GM12878 (cell line): ENCODE measurements around the gene HYPK. TPM values are rescaled to one million over a fixed set of nuclear protein-coding genes. Genes with fewer than 3 reads are reported as not detected.

Experiments
- ATF7 ChIP-seq: fragments of 450-650 bp; IDR thresholded peaks from 2 replicates; pipeline ENCODE4 v1.6.1; 2016; ENCODE audit warnings: low read depth, mild to moderate bottlenecking
- BRCA1 ChIP-seq: IDR thresholded peaks from 2 replicates; pipeline ENCODE4 v1.6.1; 2011; ENCODE audit warnings: low read depth, low read length, improper control_type of control experiment
- E2F8 ChIP-seq: fragments of 450-650 bp; IDR thresholded peaks from 2 replicates; pipeline ENCODE4 v1.6.1; 2018; ENCODE audit warnings: mild to moderate bottlenecking, low read depth, moderate library complexity; ENCODE audit not compliant: partially characterized antibody
- ESRRA ChIP-seq: IDR thresholded peaks from 2 replicates; pipeline ENCODE4 v1.6.1; 2012; ENCODE audit warnings: mild to moderate bottlenecking, low read length, improper control_type of control experiment
- FOXK2 ChIP-seq: fragments of 450-650 bp; IDR thresholded peaks from 2 replicates; pipeline ENCODE4 v1.6.1; 2017; ENCODE audit warnings: mild to moderate bottlenecking, moderate library complexity
- KAT2A ChIP-seq: conservative IDR thresholded peaks from 2 replicates; pipeline ENCODE4 v1.6.1; 2011; ENCODE audit warnings: low read depth, low read length; ENCODE audit not compliant: control insufficient read depth
- MYC ChIP-seq: IDR thresholded peaks from 2 replicates; pipeline ENCODE4 v1.6.1; 2011; ENCODE audit warnings: mild to moderate bottlenecking, low read length, moderate library complexity, inconsistent platforms; ENCODE audit not compliant: insufficient read depth, insufficient replicate concordance, insufficient read length, severe bottlenecking
- NFIC ChIP-seq: IDR thresholded peaks from 2 replicates; pipeline ENCODE4 v1.6.1; 2012; ENCODE audit warnings: low read depth, mild to moderate bottlenecking, inconsistent platforms, low read length, moderate library complexity
- POLR2A ChIP-seq: IDR thresholded peaks from 2 replicates; pipeline ENCODE4 v1.6.1; 2011; ENCODE audit warnings: low read depth, mild to moderate bottlenecking, low read length
- POU2F2 ChIP-seq: IDR thresholded peaks from 3 replicates; pipeline ENCODE4 v1.6.1; 2011; ENCODE audit warnings: low read depth, mild to moderate bottlenecking, low read length, borderline replicate concordance
- REST ChIP-seq: IDR thresholded peaks from 2 replicates; pipeline ENCODE4 v1.6.1; 2012; ENCODE audit warnings: mild to moderate bottlenecking, low read depth, low read length
- RUNX3 ChIP-seq: IDR thresholded peaks from 2 replicates; pipeline ENCODE4 v1.6.1; 2012; ENCODE audit warnings: low read length, inconsistent platforms
- SMARCA5 ChIP-seq: fragments of 450-650 bp; IDR thresholded peaks from 2 replicates; pipeline ENCODE4 v1.6.1; 2017; ENCODE audit warnings: mild to moderate bottlenecking
- SPI1 ChIP-seq: IDR thresholded peaks from 2 replicates; pipeline ENCODE4 v1.6.1; 2011; ENCODE audit warnings: low read depth, mild to moderate bottlenecking, low read length, moderate library complexity, borderline replicate concordance; ENCODE audit not compliant: insufficient read depth
- STAT3 ChIP-seq: IDR thresholded peaks from 2 replicates; pipeline ENCODE4 v1.6.1; 2011; ENCODE audit warnings: low read depth, low read length, improper control_type of control experiment
- SUPT20H ChIP-seq: IDR thresholded peaks from 2 replicates; pipeline ENCODE4 v1.6.1; 2011; ENCODE audit warnings: low read depth, mild to moderate bottlenecking, low read length, moderate library complexity, borderline replicate concordance; ENCODE audit not compliant: control insufficient read depth
- SUZ12 ChIP-seq: fragments of 200-600 bp; sonication (generic); IDR thresholded peaks from one replicate; pipeline ENCODE4 v1.6.1; 2018; ENCODE audit warnings: antibody characterized with exemption, mild to moderate bottlenecking; ENCODE audit not compliant: unreplicated experiment
- TAF1 ChIP-seq: IDR thresholded peaks from 2 replicates; pipeline ENCODE4 v1.6.1; 2011; ENCODE audit warnings: mild to moderate bottlenecking, low read depth, low read length, borderline replicate concordance
- TCF12 ChIP-seq: IDR thresholded peaks from 2 replicates; pipeline ENCODE4 v1.6.1; 2011; ENCODE audit warnings: low read depth, mild to moderate bottlenecking, low read length
- YY1 ChIP-seq: IDR thresholded peaks from 2 replicates; pipeline ENCODE4 v1.6.1; 2011; ENCODE audit warnings: low read depth, mild to moderate bottlenecking, low read length
- ZBTB4 ChIP-seq: fragments of 450-650 bp; formaldehyde crosslinking; IDR thresholded peaks from 2 replicates; pipeline ENCODE4 v1.4.0; 2022; ENCODE audit warnings: mild to moderate bottlenecking, moderate library complexity
- polyA plus RNA-seq, 11 experiments: library from polyadenylated mRNA; depleted of rRNA in 4 of 11; unstranded in 6 of 11; stranded (reverse) in 5 of 11; fragments of >200 nt; fragmentation: Nextera tagmentation in 4 of 11; fragmentation: Illumina TruSeq in 1 of 11; extraction: Ambion mirVana in 4 of 11; extraction: Trizol in 1 of 11; gene quantifications; 1 replicate in 1 of 11; 2 replicates in 10 of 11; pipeline versions ENCODE4 v1.2.1 to v1.2.3, GENCODE V29; 2011 to 2016; ENCODE audit warnings: inconsistent platforms in 2 of 11, missing spikeins in 2 of 11, low read depth in 1 of 11
- total RNA-seq, 4 experiments: library from RNA; depleted of rRNA in 3 of 4; stranded (reverse); fragments of >200 nt in 3 of 4; fragmentation: Illumina TruSeq in 1 of 4; extraction: Trizol in 1 of 4; gene quantifications; 2 replicates each; pipeline versions ENCODE4 v1.2.1 to v1.2.3, GENCODE V29; 2013 to 2021

The HYPK gene
- total and polyA plus RNA-seq, 10 of the 15 experiments (the other 5 are each of a cell fraction or from before 2014, with no cell fraction given) = 8.0 to 38.4 (median 17.5) TPM

GRCh38 chr15:43824302-43825246 lies 24.2 kb downstream of the HYPK start, which contains the start of gene MFAP1 (continued):
- TF ChIP-seq POLR2A (peak; percentile 97), TAF1 (peak; percentile 90), NFIC (0 out of 2 replicates have a peak, but pooled peaks have one; percentile 40), E2F8 (peak; percentile 98), REST (no peak), RUNX3 (0 out of 2 replicates have a peak, but pooled peaks have one; percentile 70), ZBTB4 (CRISPR knock-in tag) (no peak), SMARCA5 (no peak), ESRRA (no peak), YY1 (peak; percentile 66), SPI1 (no peak), FOXK2 (no peak), KAT2A (no peak), ATF7 (peak; percentile 69), SUZ12 (no peak), MYC (no peak), POU2F2 (peak; percentile 84; the same call in 2 of the 3 replicates), TCF12 (peak; percentile 63; the same call in 1 of the 2 replicates), BRCA1 (no peak), STAT3 (no peak), SUPT20H (no peak)
